PC-9 (cell line): ENCODE results near the gene TDRKH.

Source experiments
- CTCF ChIP-seq: fragments of 200-600 bp; sonication (generic); conservative IDR thresholded peaks from 2 replicates; pipeline ENCODE4 v1.6.1; 2017; ENCODE audit warnings: mixed run types, antibody characterized with exemption, mild to moderate bottlenecking, moderate library complexity
- EZH2 ChIP-seq: fragments of 200-600 bp; sonication (generic); IDR thresholded peaks from 2 replicates; pipeline ENCODE4 v1.8.0; 2017; ENCODE audit warnings: antibody characterized with exemption, low read depth

GRCh38 chr1:151833172-151833900 is 43.0 kb upstream of the TDRKH start:
- no peak for TF ChIP-seq CTCF
- TF ChIP-seq EZH2: no peak
